ENCODE results near the gene NRG3. TPM values are rescaled to one million over a fixed set of nuclear protein-coding genes. Genes with fewer than 3 reads are reported as not detected.

Gene NRG3
- total RNA-seq, 1 donor from 2014 or later: 0.74 TPM

DNA sequence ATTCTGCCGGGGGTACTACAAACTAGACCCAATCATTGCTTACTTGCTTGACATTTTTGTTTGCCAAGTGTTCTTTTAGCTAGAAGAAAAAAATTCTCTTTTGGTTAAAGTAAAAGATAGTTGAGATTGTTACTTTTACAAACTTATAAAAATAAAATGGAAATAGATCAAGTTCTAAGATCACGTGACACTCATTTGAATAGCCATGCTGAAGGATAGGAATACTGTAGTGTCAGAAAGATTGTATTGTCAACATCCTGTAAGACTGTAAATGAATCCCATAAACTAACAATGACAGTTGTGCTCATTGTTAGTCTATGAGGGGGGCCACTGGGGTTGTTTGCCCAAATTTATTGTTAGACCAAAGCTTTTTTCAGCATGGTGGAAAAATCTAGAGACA lies 10.5 kb downstream of the NRG3 start:
- no peaks in the 10 kb centered on the region for H3K36me3 Mint-ChIP-seq
- no peaks in the 10 kb centered on the region for H3K4me1 Mint-ChIP-seq
- no peak overlapping the region for H3K4me3 Mint-ChIP-seq

DNA sequence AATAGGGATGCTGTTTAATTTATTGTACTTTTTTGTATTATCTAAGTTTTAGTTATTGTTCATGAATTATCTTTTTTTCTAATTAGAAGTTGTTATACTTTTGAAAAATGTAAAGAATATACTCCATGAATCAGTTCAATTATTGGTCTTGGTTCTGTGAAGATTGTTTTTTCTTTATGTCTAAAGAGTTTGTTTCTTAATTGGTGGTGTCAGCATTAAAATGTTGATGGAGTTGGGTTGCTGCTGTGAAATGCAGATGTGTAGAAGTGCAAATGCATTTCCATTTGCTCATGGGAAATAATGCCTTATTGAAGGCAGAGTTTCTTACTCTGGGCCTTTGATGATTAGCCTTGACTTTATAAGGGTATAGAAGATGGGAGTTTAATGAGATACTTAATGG lies 11.9 kb downstream of the NRG3 start:
- Mint-ChIP-seq H3K4me3 (no peak overlapping the region), H3K4me1 (no peaks in the 10 kb centered on the region), H3K36me3 (no peaks in the 10 kb centered on the region), H3K9me3 (no peaks in the 10 kb centered on the region), H3K27me3 (ENCODE audit: low read depth) (peaks cover 32% of the 10 kb centered on the region), H3K27ac (no peak overlapping the region)
- DNase-seq (ENCODE audit: low spot score in 2 of 2, unreplicated experiment in 2 of 2): no peak
- TF ChIP-seq, protein P1, sequence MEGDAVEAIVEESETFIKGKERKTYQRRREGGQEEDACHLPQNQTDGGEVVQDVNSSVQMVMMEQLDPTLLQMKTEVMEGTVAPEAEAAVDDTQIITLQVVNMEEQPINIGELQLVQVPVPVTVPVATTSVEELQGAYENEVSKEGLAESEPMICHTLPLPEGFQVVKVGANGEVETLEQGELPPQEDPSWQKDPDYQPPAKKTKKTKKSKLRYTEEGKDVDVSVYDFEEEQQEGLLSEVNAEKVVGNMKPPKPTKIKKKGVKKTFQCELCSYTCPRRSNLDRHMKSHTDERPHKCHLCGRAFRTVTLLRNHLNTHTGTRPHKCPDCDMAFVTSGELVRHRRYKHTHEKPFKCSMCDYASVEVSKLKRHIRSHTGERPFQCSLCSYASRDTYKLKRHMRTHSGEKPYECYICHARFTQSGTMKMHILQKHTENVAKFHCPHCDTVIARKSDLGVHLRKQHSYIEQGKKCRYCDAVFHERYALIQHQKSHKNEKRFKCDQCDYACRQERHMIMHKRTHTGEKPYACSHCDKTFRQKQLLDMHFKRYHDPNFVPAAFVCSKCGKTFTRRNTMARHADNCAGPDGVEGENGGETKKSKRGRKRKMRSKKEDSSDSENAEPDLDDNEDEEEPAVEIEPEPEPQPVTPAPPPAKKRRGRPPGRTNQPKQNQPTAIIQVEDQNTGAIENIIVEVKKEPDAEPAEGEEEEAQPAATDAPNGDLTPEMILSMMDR (IDR thresholded peaks at IDR 0.05; ENCODE audit: unreplicated experiment): no peak

More for the DNA sequence above, 10.5 kb downstream of the NRG3 start:
- H3K9me3 Mint-ChIP-seq: no peaks in the 10 kb centered on the region
- no peak for DNase-seq (ENCODE audit: low spot score in 2 of 2, unreplicated experiment in 2 of 2)
- H3K27ac Mint-ChIP-seq: no peak overlapping the region
- TF ChIP-seq, protein P1 (IDR thresholded peaks at IDR 0.05; ENCODE audit: unreplicated experiment): no peak
- peaks cover 36% of the 10 kb centered on the region for H3K27me3 Mint-ChIP-seq (ENCODE audit: low read depth)

DNA sequence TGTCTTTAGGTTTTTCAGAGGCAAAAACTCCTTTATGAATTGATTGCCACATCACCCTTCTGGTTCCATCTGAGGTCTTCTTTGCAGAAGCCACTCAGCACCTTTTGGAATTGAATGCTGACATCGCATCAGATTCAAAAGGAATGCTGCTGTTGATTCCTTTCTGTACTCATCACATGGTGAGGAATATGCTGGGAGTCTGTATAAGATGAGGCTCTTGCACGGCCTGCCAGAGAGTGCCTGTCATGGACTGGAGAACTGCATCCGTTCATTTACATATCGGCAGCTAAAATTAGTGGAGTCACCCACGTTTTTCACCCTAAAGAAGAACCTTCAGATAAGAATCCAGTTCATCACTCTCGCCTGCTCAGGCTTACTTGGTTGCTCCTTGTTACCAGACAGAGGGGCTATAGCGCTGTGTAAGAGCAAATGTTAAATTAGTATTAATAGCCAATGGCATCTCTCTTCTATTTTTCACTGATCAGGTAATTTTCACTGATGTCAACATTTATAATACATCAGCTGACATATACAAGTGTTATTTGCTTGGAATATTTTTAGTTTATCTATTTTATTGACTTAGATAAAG lies 14.3 kb downstream of the NRG3 start:
- TF ChIP-seq, protein P1 (IDR thresholded peaks at IDR 0.05; ENCODE audit: unreplicated experiment): no peak
- Mint-ChIP-seq H3K4me3 (no peak overlapping the region), H3K9me3 (no peaks in the 10 kb centered on the region)

DNA sequence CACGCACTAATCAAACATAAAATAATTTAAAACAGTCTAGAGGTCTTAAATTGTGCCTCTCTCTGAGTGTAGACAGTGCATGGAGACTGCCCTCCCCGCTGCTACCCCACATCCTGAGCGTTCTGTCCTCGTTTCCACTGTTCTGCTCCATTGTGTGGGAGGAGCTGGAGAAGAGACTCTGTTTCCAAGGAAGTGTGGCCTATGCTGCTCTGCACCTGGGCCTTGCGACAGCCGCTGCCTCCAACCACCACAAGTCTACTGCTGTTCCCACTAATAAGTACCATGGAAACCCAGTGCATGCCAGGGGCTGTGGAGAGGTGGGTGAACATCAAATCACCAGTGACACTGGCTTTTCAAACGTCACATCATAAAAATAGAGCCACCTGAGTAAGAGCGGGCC lies 19.6 kb downstream of the NRG3 start:
- Mint-ChIP-seq H3K9me3 (no peaks in the 10 kb centered on the region), H3K36me3 (no peaks in the 10 kb centered on the region), H3K4me3 (no peak overlapping the region), H3K27me3 (ENCODE audit: low read depth) (peaks cover 6% of the 10 kb centered on the region), H3K27ac (no peak overlapping the region), H3K4me1 (peaks cover 33% of the 10 kb centered on the region)
- TF ChIP-seq, protein P1 (IDR thresholded peaks at IDR 0.05; ENCODE audit: unreplicated experiment): no peak
- DNase-seq (ENCODE audit: low spot score in 2 of 2, unreplicated experiment in 2 of 2): no peak

More for the DNA sequence above, 14.3 kb downstream of the NRG3 start:
- H3K27ac Mint-ChIP-seq: no peak overlapping the region
- no peaks in the 10 kb centered on the region for H3K4me1 Mint-ChIP-seq
- no peaks in the 10 kb centered on the region for H3K36me3 Mint-ChIP-seq
- H3K27me3 Mint-ChIP-seq (ENCODE audit: low read depth): peaks cover 22% of the 10 kb centered on the region
- no peak for DNase-seq (ENCODE audit: low spot score in 2 of 2, unreplicated experiment in 2 of 2)

DNA sequence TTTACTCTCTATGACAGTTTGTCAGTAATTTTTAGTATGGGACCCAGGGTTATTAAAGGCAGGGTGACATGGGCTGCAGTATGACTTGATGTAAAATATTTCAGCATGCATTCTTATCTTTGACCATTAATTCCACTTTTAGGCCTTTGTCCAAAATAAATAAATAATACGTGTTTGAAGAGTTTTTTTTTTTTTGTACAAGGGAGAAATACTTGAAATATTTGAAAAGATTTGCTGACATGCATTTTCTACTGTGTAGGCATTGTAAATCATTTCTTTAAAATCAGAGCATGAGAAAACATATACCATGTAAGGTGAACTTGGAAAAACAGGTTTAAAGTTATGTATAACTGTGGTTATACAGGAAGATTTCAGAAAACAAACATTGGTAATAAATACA lies 23.5 kb downstream of the NRG3 start:
- H3K9me3 Mint-ChIP-seq: no peaks in the 10 kb centered on the region
- H3K36me3 Mint-ChIP-seq: no peaks in the 10 kb centered on the region
- no peak overlapping the region for H3K27ac Mint-ChIP-seq
- H3K4me3 Mint-ChIP-seq: no peak overlapping the region
- TF ChIP-seq, protein P1 (IDR thresholded peaks at IDR 0.05; ENCODE audit: unreplicated experiment): no peak
- H3K27me3 Mint-ChIP-seq (ENCODE audit: low read depth): no peaks in the 10 kb centered on the region
- H3K4me1 Mint-ChIP-seq: peaks cover 33% of the 10 kb centered on the region
- no peak for DNase-seq (ENCODE audit: low spot score in 2 of 2, unreplicated experiment in 2 of 2)

DNA sequence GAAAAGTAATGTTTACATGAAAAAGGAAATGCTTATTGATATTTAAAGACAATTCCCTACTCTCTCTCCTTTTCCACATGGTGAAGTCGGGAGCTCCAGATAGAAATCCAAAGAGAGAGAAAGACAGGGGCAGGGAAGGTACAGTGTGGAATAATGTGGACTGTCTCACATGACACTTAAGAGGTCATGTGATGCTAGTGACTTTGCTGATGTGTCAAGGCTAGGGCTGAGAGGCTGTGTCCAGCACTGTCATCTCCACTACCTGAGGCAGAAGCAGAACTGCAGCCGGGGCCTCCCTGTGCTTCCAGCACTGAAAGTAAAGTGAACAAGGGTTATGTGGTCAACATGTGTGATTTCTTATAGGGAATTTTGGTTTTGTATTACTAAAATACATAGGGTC lies 26.0 kb downstream of the NRG3 start:
- peaks cover 29% of the 10 kb centered on the region for H3K4me1 Mint-ChIP-seq
- H3K27ac Mint-ChIP-seq: no peak overlapping the region
- H3K27me3 Mint-ChIP-seq (ENCODE audit: low read depth): no peaks in the 10 kb centered on the region
- no peak for DNase-seq (ENCODE audit: low spot score in 2 of 2, unreplicated experiment in 2 of 2)
- no peak overlapping the region for H3K4me3 Mint-ChIP-seq
- no peaks in the 10 kb centered on the region for H3K9me3 Mint-ChIP-seq
- H3K36me3 Mint-ChIP-seq: no peaks in the 10 kb centered on the region
- TF ChIP-seq, protein P1 (IDR thresholded peaks at IDR 0.05; ENCODE audit: unreplicated experiment): no peak

Measured in mesothelial cell of epicardium (in vitro differentiated cells).